SW480 (cell line): ENCODE data around the gene DIRAS3.
"Not testable (repeated sequence)": the region's sequence is repeated elsewhere in the genome, so short reads cannot be mapped to it uniquely, and the experiment has no call there.

ENCODE experiments used
- DNase-seq: peaks from one replicate; pipeline ENCODE4 v3.0.0-alpha.2; 2016; ENCODE audit warnings: low spot score

The DIRAS3 gene

GRCh38 chr1:68049941-68050878 lies at the start of gene DIRAS3:
Gene DIRAS3, minus strand, starts transcription at chr1:68050627. Its CDS starts 3,330 bp downstream, at chr1:68047297.
- peak; percentile 13 for DNase-seq

- DNase-seq: no peak
These were observed 43.3 kb upstream of the DIRAS3 start for GRCh38 chr1:68093737-68094136.

GRCh38 chr1:68087184-68087583 lies 36.8 kb upstream of the DIRAS3 start:
- no peak for DNase-seq

GRCh38 chr1:68085752-68086151 lies 35.3 kb upstream of the DIRAS3 start:
- DNase-seq: no peak

GRCh38 chr1:68083686-68084085 lies 33.3 kb upstream of the DIRAS3 start:
- DNase-seq: no peak

GRCh38 chr1:68081775-68082283 lies 31.4 kb upstream of the DIRAS3 start:
- no peak for DNase-seq

GRCh38 chr1:68078647-68079046 lies 28.2 kb upstream of the DIRAS3 start:
- no peak for DNase-seq

- DNase-seq: no peak
These were observed 24.0 kb upstream of the DIRAS3 start for GRCh38 chr1:68074472-68074871.

GRCh38 chr1:68065766-68066165 lies 15.3 kb upstream of the DIRAS3 start:
- DNase-seq: no peak

GRCh38 chr1:68058053-68058452 lies 7.6 kb upstream of the DIRAS3 start:
- DNase-seq: not testable (repeated sequence)

GRCh38 chr1:68057564-68057963 lies 7.1 kb upstream of the DIRAS3 start:
- no peak for DNase-seq

GRCh38 chr1:68057050-68057449 lies 6.6 kb upstream of the DIRAS3 start:
- no peak for DNase-seq

- no peak for DNase-seq
These were observed 1.0 kb upstream of the DIRAS3 start for GRCh38 chr1:68051475-68051874.

- no peak for DNase-seq
These were observed 2.8 kb downstream of the DIRAS3 start for GRCh38 chr1:68047659-68048026.

- DNase-seq: no peak
These were observed 3.4 kb downstream of the DIRAS3 start for GRCh38 chr1:68046885-68047658.

- DNase-seq: no peak
These were observed 4.0 kb downstream of the DIRAS3 start for GRCh38 chr1:68046423-68046822.

GRCh38 chr1:68045511-68046180 lies 4.8 kb downstream of the DIRAS3 start:
- DNase-seq: no peak

- DNase-seq: no peak
These were observed 6.9 kb downstream of the DIRAS3 start for GRCh38 chr1:68043443-68044090.

- DNase-seq: no peak
These were observed 13.5 kb downstream of the DIRAS3 start for GRCh38 chr1:68036946-68037345.

GRCh38 chr1:68029444-68029843 lies 21.0 kb downstream of the DIRAS3 start:
- no peak for DNase-seq

GRCh38 chr1:68028566-68028965 lies 21.9 kb downstream of the DIRAS3 start:
- peak; percentile 28 for DNase-seq
